ENCODE results near the gene TCEA2.

GRCh38 chr20:64030371-64031134 is 32.4 kb upstream of the TCEA2 start:
- no peak for TF ChIP-seq GATA3 (IDR thresholded peaks at IDR 0.05; ENCODE audit: low read depth, low read length)
- TF ChIP-seq GATA2 (IDR thresholded peaks at IDR 0.05; ENCODE audit: low read depth, low read length) = no peak
